Astrocyte (in vitro differentiated cells and primary cell): ENCODE data around the gene ITGAV.

Source experiments
- EZH2 ChIP-seq: IDR thresholded peaks from 2 replicates; pipeline ENCODE4 v1.6.1; 2012; ENCODE audit warnings: mild to moderate bottlenecking, low read length, inconsistent platforms; ENCODE audit not compliant: insufficient read depth
- TF ChIP-seq, protein P1 (sequence below): IDR thresholded peaks from 2 replicates; pipeline ENCODE4 v1.5.1; 2011; ENCODE audit warnings: low read depth, mild to moderate bottlenecking, inconsistent platforms, low read length, moderate library complexity; ENCODE audit not compliant: insufficient read depth

DNA sequence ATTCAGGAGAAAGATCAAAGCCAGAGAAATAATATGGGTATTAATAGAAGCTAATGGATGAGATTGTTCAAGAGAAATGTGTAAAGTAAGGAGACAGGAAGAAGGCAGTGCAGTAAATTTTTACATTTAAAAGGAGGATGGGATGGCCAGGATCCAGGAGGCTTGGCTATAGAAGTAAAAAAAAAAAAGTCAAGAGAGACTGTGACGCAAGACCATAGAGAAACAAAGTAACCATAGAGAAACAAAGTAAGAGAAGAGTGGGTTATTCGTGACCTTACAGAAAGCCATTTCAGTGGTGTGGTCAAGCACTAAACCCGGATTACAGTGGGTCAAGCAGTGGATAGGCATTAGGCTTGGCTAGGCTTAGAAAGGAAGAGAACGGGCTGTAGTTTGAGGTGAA lies 93.5 kb downstream of the ITGAV start:
- TF ChIP-seq, protein P1, sequence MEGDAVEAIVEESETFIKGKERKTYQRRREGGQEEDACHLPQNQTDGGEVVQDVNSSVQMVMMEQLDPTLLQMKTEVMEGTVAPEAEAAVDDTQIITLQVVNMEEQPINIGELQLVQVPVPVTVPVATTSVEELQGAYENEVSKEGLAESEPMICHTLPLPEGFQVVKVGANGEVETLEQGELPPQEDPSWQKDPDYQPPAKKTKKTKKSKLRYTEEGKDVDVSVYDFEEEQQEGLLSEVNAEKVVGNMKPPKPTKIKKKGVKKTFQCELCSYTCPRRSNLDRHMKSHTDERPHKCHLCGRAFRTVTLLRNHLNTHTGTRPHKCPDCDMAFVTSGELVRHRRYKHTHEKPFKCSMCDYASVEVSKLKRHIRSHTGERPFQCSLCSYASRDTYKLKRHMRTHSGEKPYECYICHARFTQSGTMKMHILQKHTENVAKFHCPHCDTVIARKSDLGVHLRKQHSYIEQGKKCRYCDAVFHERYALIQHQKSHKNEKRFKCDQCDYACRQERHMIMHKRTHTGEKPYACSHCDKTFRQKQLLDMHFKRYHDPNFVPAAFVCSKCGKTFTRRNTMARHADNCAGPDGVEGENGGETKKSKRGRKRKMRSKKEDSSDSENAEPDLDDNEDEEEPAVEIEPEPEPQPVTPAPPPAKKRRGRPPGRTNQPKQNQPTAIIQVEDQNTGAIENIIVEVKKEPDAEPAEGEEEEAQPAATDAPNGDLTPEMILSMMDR: no peak
- TF ChIP-seq EZH2: no peak
